GM23248 (cell line): ENCODE measurements around the gene GDF10. TPM values are rescaled to one million over a fixed set of nuclear protein-coding genes. Genes with fewer than 3 reads are reported as not detected.
A peak's percentile ranks its signal among the peaks of the same experiment; 100 is the strongest.

Experiments
- DNase-seq: peaks from one replicate; pipeline ENCODE4 v3.0.0-alpha.2; 2015
- H2AFZ ChIP-seq: fragments of 200-600 bp; sonication (generic); 2 replicates; pipeline ENCODE4 v1.6.1; 2016; ENCODE audit warnings: antibody characterized with exemption
- H3F3A ChIP-seq: fragments of 200-600 bp; sonication (generic); 2 replicates; pipeline ENCODE4 v1.6.1; 2016; ENCODE audit warnings: mild to moderate bottlenecking, antibody characterized with exemption, mixed run types; ENCODE audit not compliant: insufficient read depth
- H3K27ac ChIP-seq: fragments of 200-600 bp; sonication (generic); 2 replicates; pipeline ENCODE4 v1.5.1; 2016; ENCODE audit warnings: mild to moderate bottlenecking
- H3K27me3 ChIP-seq: fragments of 200-600 bp; sonication (generic); replicated peaks from 2 replicates; pipeline ENCODE4 v1.6.1; 2016; ENCODE audit warnings: mild to moderate bottlenecking; ENCODE audit not compliant: insufficient read depth
- H3K36me3 ChIP-seq: fragments of 200-600 bp; sonication (generic); 2 replicates; pipeline ENCODE4 v1.6.1; 2016; ENCODE audit warnings: low read depth, mild to moderate bottlenecking
- H3K4me1 ChIP-seq: fragments of 200-600 bp; sonication (generic); 2 replicates; pipeline ENCODE4 v1.6.1; 2016; ENCODE audit warnings: mild to moderate bottlenecking; ENCODE audit not compliant: insufficient read depth
- H3K4me2 ChIP-seq: fragments of 200-600 bp; sonication (generic); one replicate; pipeline ENCODE4 v1.6.1; 2016; ENCODE audit warnings: mild to moderate bottlenecking; ENCODE audit not compliant: unreplicated experiment
- H3K4me3 ChIP-seq: fragments of 200-600 bp; sonication (generic); 2 replicates; pipeline ENCODE4 v1.5.1; 2016; ENCODE audit warnings: mild to moderate bottlenecking
- H3K79me2 ChIP-seq: fragments of 200-600 bp; sonication (generic); 2 replicates; pipeline ENCODE4 v1.6.1; 2016; ENCODE audit warnings: mild to moderate bottlenecking; ENCODE audit not compliant: insufficient read depth
- H3K9ac ChIP-seq: fragments of 200-600 bp; sonication (generic); 2 replicates; pipeline ENCODE4 v1.6.1; 2016; ENCODE audit warnings: mild to moderate bottlenecking
- H3K9me2 ChIP-seq: fragments of 200-600 bp; sonication (generic); 2 replicates; pipeline ENCODE4 v1.6.1; 2016; ENCODE audit warnings: mixed run types, mild to moderate bottlenecking, moderate library complexity; ENCODE audit not compliant: insufficient read depth
- H3K9me3 ChIP-seq: fragments of 200-600 bp; sonication (generic); one replicate; pipeline ENCODE4 v1.6.1; 2017; ENCODE audit warnings: low read depth
- H4K20me1 ChIP-seq: fragments of 200-600 bp; sonication (generic); 2 replicates; pipeline ENCODE4 v1.6.0; 2016; ENCODE audit not compliant: insufficient read depth
- EZH2 ChIP-seq: fragments of 200-600 bp; sonication (generic); IDR thresholded peaks from 2 replicates; pipeline ENCODE4 v1.6.1; 2018; ENCODE audit warnings: antibody characterized with exemption, mild to moderate bottlenecking; ENCODE audit not compliant: insufficient read depth, poor library complexity, severe bottlenecking
- EZH2phosphoT487 ChIP-seq: fragments of 200-600 bp; sonication (generic); IDR thresholded peaks from 2 replicates; pipeline ENCODE4 v1.6.1; 2018; ENCODE audit warnings: antibody characterized with exemption, moderate library complexity, mild to moderate bottlenecking, low read depth; ENCODE audit not compliant: insufficient read depth
- WGBS, 2 experiments: methylation state at CpG; one replicate each; pipeline ENCODE4 v1.1.6; 2015 to 2017; ENCODE audit warnings: low lambda C conversion rate in 2 of 2, low coverage in 1 of 2; ENCODE audit errors: missing lambda C conversion rate in 2 of 2; 5-methylcytosine and 5-hydroxymethylcytosine counted together
- in situ Hi-C: fragments of 300-500 bp; cut with MboI; formaldehyde crosslinking; loops from 2 replicates; pipeline ENCODE4 v1.15.0; 2020
- polyA plus RNA-seq: library from polyadenylated mRNA; unstranded; fragments of >200 nt; fragmentation: Nextera tagmentation; extraction: Ambion mirVana; gene quantifications from 2 replicates; pipeline ENCODE4 v1.2.1, GENCODE V29; 2016
- total RNA-seq: library from RNA; depleted of rRNA; stranded (reverse); fragments of >200 nt; shearing (Covaris generic); gene quantifications from 2 replicates; pipeline ENCODE4 v1.2.3, GENCODE V29; 2014

GDF10 gene
- total and polyA plus RNA-seq, 2 experiments from 2014 or later: 0.08 to 0.22 TPM

DNA sequence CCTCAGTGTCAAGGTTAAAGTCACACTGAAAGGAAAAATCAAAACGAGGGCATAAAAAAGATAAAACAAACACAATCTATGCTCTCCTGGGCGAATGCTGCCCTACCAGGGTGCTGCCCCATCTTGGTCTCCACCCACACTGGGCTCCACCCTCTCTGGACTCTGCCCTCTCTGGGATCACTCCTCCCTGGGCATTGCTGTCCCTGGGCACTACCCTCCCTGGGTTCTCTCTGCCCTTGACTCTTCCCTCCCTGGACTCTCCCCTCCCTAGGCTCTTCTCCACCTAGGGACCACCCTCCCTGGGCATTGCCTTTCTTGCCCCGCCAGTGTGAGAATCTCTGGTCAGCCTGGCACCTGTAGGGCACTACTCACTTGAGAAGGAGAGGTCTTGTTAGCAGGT lies 30.8 kb downstream of the GDF10 start:
- Histone ChIP-seq H3K79me2 (no peaks in the 10 kb centered on the region), H3K9ac (no peak overlapping the region), H3K9me3 (no peaks in the 10 kb centered on the region), H3K4me3 (no peak overlapping the region), H4K20me1 (no peaks in the 10 kb centered on the region), H3K4me1 (no peaks in the 10 kb centered on the region), H3K27me3 (peaks cover 28% of the 10 kb centered on the region), H3K36me3 (no peaks in the 10 kb centered on the region), H3K4me2 (no peak overlapping the region), H3K27ac (no peak overlapping the region), H3F3A (no peaks in the 10 kb centered on the region), H3K9me2 (no peaks in the 10 kb centered on the region), H2AFZ (no peak overlapping the region)
- WGBS, 2 experiments: 28 to 29% methylated on average over 3 of the region's 3 CpGs
- TF ChIP-seq EZH2: no peak
- TF ChIP-seq EZH2phosphoT487: no peak
- no peak for DNase-seq
- in situ Hi-C loops: no loop called here

DNA sequence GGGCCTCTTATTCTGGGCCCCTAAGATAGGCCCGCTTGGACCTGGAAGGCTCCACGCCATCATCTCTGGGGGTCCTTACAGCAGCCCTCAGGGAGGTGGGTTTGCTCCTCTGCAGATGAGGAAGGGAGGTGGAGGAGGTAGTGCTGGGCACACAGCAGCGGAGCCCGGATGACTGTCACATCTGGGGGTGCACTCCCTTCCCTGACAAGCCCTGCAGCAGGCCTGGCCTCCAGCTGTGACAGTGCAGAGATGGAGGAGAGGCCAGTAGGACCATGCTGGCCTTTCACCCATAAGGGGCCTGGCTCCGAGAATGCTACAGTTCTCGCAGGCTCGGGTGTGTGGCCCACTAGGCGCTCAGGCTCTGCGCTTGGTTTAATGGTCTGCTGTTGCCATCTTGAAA lies 31.5 kb downstream of the GDF10 start:
- Histone ChIP-seq H3K9me3 (no peaks in the 10 kb centered on the region), H3K27ac (no peak overlapping the region), H2AFZ (no peak overlapping the region), H3K79me2 (no peaks in the 10 kb centered on the region), H3K4me3 (no peak overlapping the region), H4K20me1 (no peaks in the 10 kb centered on the region), H3K36me3 (no peaks in the 10 kb centered on the region), H3K27me3 (peaks cover 29% of the 10 kb centered on the region), H3K4me2 (no peak overlapping the region), H3K9me2 (no peaks in the 10 kb centered on the region), H3K4me1 (no peaks in the 10 kb centered on the region), H3K9ac (no peak overlapping the region), H3F3A (no peaks in the 10 kb centered on the region)
- DNase-seq: no peak
- TF ChIP-seq EZH2 (no peak), EZH2phosphoT487 (no peak)
- in situ Hi-C loops: no loop called here
- WGBS, 2 experiments: 65 to 76% methylated on average over 9 of the region's 9 CpGs

DNA sequence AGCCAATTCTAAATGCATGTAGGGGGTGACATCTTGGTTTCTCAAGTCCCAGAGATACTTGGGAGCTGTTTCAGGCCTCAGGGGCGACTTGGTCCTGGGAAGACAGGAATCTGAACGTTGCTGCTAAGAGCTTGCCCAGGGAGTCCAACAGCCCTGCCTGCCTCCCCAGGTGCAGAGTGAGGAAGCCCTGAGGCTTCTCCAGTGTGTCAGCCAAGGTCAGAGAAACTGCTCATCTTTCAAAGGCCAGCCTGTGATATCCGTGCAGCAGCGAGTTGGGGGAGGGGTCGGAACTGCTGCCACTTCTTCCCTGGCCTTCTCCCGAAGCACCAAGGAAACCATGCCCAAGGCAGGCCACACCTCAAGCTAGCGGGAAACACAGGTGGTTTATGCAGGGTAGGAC lies 32.0 kb downstream of the GDF10 start:
- Histone ChIP-seq H3K27ac (no peak overlapping the region), H3K9me2 (no peaks in the 10 kb centered on the region), H3K36me3 (no peaks in the 10 kb centered on the region), H3K79me2 (no peaks in the 10 kb centered on the region), H3K4me3 (no peak overlapping the region), H3K4me1 (no peaks in the 10 kb centered on the region), H3F3A (no peaks in the 10 kb centered on the region), H3K9ac (no peak overlapping the region), H4K20me1 (no peaks in the 10 kb centered on the region), H3K9me3 (no peaks in the 10 kb centered on the region), H3K4me2 (no peak overlapping the region), H3K27me3 (peaks cover 29% of the 10 kb centered on the region), H2AFZ (no peak overlapping the region)
- no peak for TF ChIP-seq EZH2phosphoT487
- no peak for DNase-seq
- in situ Hi-C loops: no loop called here
- WGBS, 2 experiments: 39 to 44% methylated on average over 7 of the region's 7 CpGs

DNA sequence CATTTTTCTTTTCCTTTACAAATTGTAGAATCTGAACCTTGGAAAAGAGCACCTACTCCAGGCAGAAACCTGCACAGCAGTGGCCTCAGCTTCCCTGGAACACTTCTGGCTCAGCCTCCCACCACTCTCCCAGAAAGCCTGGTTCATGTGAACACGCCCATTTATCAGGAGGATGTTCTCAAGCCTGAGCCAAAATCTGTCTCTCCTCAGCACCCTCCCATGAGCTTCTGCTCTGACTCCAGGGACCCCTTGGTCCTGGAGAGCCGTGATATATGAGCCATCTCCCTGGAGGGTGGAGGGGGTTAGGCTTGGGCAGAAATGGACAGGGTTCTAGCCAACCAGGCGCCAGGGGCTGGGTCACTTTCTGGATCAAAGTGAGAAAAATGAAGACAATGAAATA lies 32.4 kb downstream of the GDF10 start:
- in situ Hi-C loops: no loop called here
- Histone ChIP-seq H3K36me3 (no peaks in the 10 kb centered on the region), H3K9ac (no peak overlapping the region), H4K20me1 (no peaks in the 10 kb centered on the region), H3K27me3 (peaks cover 29% of the 10 kb centered on the region), H3K4me1 (no peaks in the 10 kb centered on the region), H3K9me2 (no peaks in the 10 kb centered on the region), H3K4me2 (no peak overlapping the region), H3K9me3 (no peaks in the 10 kb centered on the region), H2AFZ (no peak overlapping the region), H3F3A (no peaks in the 10 kb centered on the region), H3K27ac (no peak overlapping the region), H3K79me2 (no peaks in the 10 kb centered on the region), H3K4me3 (no peak overlapping the region)
- TF ChIP-seq EZH2phosphoT487 (no peak), EZH2 (no peak)
- 7 to 9% methylated on average over 3 of the region's 3 CpGs for WGBS, 2 experiments
- DNase-seq: no peak

DNA sequence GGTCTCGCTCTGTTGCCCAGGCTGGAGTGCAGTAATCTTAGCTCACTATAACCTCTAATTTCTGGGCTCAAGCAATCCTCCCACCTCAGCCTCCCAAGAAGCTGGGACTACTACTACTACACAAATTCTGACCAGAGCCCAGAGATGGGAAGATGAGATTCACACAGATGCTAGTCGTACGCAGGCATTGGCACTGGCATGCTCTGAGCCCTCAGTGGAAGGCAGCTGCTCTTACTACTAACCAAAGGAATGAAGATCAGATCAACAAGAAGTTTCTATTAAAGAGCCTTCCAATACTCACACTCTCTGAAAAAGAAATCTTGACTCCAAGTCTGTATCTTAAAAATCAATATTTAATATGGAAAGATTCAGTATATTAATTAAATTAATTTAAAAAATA lies 32.9 kb downstream of the GDF10 start:
- H3K9ac ChIP-seq: no peak overlapping the region
- H3K27ac ChIP-seq: no peak overlapping the region
- TF ChIP-seq EZH2phosphoT487 (no peak), EZH2 (no peak)
- no peak overlapping the region for H3K4me2 ChIP-seq
- in situ Hi-C loops: no loop called here
- no peaks in the 10 kb centered on the region for H3K4me1 ChIP-seq
- no peaks in the 10 kb centered on the region for H3K36me3 ChIP-seq
- no peaks in the 10 kb centered on the region for H4K20me1 ChIP-seq
- H3F3A ChIP-seq: no peaks in the 10 kb centered on the region
- peaks cover 34% of the 10 kb centered on the region for H3K27me3 ChIP-seq
- DNase-seq: peak; percentile 36
- no peaks in the 10 kb centered on the region for H3K9me2 ChIP-seq
- no peaks in the 10 kb centered on the region for H3K79me2 ChIP-seq
- H3K4me3 ChIP-seq: no peak overlapping the region
- WGBS, 2 experiments: 24 to 27% methylated on average over 3 of the region's 3 CpGs
- H3K9me3 ChIP-seq: no peaks in the 10 kb centered on the region
- no peak overlapping the region for H2AFZ ChIP-seq
